HG02973 (cell line): ENCODE results near the gene SLC35A2.
A peak's percentile ranks its signal among the peaks of the same experiment; 100 is the strongest.

ENCODE experiments used
- ATAC-seq: cut with Tn5 transposase; IDR thresholded peaks from one replicate; pipeline ENCODE4 v1.9.1; 2021; ENCODE audit warnings: moderate library complexity; ENCODE audit not compliant: unreplicated experiment

SLC35A2 gene

DNA sequence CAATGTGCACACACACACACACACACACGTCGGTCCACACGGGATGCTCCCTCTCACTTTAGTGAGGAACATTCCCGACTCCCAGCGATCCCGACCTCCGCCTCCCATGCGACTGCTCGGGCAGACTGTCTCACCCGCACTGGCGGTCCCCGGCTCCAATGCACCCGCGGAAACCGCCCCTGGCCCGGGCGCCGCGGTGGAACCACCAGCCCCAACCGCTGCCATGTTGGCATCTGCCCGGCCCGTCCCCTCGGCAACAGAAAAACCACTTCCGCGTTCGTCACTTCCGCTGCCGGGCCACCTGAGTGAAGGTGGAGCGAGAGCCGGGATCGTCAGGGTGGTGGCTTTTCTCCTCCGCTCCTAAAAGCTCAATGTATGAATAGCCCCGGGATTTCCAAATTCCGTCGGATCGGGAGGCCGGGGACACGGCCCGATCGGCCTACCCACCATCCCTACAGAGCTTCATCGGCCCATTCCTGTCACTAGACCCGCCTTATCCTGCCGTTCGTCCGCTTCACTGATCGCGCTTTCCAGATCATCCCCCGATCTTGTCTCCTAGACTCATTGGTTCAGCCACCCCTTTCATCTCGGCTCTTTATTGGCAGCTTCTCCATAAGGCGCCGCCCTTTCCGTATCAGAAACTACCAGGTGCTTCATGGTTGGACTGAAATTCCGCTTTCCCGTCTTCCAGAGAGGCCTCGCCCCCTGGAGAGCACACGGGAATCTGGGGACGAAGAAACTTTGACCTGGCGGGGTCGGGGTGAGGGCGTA is at the start of gene SLC35A2:
SLC35A2 (minus strand) TSS at position 235 of the 771 bp plus-strand sequence; CDS start at position 225, 10 bp downstream.
- peak; percentile 61 for ATAC-seq

DNA sequence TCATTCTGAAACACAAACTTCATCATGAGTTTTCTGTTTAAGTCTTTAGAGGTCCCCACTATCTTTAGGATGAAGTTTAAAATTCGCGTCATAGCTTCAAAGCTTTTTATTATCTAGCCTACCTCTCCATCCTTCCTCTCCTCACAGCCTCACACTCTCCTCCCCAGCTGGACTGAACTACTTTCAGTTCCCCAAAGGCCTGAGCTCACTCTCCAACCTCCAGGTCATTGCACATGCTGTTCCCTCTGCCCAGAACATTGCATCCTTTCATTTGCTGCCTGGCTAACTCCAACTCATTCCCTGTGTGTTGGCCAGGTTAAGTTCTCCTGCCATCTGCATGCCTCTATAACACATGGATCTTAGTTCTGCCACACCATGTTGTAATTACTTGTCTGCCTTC is 48.8 kb upstream of the SLC35A2 start:
- ATAC-seq, result no peak

DNA sequence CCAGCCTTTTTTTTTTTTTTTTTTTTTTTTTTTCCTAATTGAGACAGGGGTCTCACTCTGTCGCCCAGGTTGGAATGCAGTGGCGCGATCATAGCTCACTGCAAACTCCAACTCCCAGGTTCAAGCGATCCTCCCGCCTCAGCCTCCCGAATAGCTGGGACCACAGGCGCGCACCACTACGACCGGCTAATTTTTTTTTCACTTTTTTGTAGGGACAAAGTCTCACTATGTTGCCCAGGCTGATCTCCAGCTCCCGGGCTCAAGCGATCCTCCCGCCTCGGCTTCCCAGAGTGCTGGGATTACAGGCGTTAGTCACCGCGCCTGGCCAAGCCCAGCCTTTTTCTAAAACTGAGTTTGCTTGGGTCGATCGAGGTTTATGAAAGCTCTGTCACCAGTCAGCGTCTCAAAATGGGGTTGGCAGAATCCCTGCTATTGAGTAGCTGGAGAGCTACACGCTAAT is 47.2 kb upstream of the SLC35A2 start:
- no peak for ATAC-seq

DNA sequence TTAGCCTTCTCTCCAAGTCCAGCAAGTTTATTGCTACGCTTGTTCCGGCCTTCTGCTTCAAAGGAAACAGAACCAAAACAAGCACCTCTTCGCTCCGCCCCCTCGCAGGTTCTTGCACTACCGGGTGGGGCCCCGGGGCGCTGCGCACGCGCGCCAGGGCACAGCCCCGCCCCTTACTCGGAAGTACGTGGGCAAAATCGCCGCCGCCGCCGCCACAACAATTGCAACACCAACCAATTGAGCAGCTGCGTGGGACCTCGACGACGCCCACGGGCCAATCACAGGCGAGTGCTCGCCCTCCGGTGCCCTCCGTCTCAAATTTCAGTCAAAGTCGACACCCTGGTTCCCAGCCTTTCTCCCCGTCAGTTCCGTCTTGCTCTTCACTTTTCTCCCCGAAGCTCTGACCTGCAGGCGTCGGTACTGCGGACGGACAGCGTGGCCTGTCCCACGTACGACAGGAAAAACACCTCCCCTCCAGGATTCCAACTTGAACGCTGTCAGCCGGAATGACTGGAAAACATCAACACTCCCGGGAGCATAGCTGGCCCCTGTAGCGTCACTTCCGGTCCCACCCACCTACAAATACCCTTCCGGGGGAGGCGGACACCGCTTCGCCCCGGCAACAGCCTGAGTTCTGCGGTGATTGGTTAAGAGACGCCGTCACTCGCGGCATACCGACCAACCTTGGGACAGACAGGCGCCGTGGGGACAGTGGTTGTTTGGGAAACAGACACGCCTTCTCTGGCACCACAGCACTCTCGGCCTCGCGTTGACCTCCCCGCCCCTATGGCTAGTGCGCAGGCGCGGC is 46.6 kb upstream of the SLC35A2 start:
- ATAC-seq, result peak; percentile 87

DNA sequence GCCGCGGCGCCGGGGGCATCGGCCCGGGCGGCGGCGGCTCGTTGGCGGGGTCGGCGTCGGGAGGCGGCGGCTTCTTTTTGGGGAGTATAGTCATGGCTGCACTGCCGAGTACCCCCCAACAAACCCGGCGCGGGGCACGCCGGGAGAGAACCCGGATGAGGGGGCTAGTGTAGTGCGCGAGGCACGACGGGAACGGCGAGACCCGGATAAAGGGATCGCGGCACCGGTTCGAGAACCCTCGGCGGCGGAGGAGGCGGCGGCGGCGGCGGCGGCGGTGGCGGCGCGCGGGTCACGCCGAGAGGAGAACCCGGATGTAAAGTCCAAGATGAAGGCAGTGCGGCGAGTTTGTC is 46.0 kb upstream of the SLC35A2 start, which contains the start of gene OTUD5:
OTUD5 (minus strand) TSS at position 131 of the 350 bp plus-strand sequence; CDS start at position 94, 37 bp downstream.
- ATAC-seq, result peak; percentile 28

DNA sequence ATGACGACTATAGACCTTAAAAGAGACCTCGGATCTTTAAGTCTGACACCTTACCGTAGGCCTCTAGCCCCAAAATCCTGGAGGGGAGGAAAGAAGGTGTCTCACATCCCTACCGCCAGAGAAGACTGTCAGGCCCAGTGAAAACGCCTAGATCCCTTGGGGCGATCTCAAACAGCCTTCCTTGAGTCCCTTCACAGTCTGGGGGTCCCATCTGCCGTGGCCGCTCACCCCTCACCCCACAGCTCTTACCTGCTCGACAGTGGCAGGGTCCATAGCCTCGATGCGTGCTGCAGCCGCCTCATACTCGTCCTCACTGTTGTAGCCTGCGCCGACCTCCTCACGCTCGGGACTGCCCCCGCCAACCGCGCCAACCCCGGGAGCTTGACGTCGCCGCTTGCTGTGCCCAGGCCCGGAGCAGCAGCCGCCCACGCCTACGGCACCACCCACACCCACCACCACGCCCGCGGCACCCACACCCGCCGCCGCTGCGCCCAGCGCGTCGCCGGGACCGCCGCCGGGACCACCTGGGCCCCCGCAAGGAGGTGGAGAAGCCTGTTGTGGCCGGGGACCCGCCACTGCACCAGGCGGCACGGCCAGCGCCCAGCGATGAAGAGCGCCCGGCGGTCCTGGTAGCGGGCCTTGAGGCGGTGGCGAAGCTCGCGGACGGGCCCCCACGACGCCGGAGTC is 45.4 kb upstream of the SLC35A2 start:
- ATAC-seq, result peak; percentile 7

DNA sequence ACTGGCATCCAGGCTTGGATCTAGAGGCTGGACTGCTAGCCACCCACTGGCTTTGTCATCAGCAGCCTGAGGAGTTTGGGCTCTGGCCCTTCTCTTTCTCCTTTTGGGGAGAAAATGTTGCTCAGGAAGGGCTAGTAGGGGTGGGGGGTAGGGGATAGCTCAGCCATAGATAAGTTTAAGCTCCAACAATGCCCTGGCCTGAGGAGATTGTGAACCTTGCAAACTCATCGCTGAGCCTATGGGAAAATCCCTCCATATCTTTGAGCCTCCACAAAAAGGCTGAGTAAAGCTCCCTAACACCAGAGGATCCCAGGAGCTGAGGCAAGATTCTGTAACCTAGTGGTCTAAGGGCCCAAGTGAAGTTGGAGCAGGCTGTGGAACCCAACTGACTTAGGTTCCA is 37.1 kb upstream of the SLC35A2 start:
- ATAC-seq, result no peak

DNA sequence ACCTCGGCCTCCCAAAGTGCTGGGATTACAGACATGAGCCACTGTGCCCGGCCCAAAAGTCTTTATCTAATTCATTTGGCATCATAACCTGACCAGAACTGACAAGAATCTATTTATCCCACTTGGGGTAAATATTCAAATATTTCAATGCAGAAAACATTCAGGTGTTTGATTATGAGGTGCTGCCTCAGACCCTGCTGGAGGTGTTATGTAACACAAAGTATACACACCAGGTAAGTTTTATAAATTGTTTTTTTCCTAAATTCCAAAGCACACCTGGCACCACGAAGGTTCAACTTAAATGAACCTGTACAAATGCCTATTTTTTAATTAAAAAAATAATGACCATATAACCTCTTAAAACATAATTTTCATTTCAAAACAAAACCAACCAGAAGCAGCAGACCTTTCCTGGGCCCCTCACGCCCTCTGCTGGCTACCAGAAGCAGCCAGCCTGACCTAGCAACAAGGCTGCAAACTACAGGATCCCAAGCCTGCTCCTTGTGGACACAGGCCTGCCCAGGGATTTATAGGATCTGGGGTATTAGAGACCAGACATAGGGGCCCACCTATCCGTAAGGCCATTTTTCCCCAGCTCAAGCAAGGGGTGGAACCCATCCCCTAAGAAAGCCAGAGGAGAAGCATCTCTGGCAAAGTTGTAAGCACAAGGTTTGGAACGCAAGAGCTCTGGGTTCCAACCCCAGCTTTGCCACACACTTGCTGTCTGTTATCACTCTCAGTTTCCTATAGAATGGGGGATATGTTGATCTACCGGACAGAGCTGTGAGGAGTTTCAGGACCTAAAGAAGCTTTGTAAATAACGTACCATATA is 34.3 kb upstream of the SLC35A2 start:
- ATAC-seq, result no peak

DNA sequence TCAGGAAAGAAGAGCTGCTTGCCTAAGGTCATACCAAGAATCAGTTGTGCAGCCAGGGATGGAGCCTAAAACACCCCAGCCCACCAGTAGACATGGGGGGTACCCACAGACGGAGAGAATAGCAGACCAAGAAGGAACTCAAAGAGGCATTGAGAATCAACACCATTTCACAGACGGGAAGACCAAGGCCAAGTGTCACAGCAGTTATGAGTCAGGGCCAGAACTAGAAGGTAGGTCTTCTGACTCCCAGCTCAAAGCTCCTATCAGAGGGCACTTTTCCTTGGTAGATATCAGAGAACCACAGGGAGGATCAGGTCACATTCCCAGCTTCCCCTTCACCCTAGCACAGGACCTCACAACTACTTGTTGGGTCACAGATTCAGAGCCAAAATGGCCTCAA is 31.4 kb upstream of the SLC35A2 start:
- ATAC-seq, result no peak

DNA sequence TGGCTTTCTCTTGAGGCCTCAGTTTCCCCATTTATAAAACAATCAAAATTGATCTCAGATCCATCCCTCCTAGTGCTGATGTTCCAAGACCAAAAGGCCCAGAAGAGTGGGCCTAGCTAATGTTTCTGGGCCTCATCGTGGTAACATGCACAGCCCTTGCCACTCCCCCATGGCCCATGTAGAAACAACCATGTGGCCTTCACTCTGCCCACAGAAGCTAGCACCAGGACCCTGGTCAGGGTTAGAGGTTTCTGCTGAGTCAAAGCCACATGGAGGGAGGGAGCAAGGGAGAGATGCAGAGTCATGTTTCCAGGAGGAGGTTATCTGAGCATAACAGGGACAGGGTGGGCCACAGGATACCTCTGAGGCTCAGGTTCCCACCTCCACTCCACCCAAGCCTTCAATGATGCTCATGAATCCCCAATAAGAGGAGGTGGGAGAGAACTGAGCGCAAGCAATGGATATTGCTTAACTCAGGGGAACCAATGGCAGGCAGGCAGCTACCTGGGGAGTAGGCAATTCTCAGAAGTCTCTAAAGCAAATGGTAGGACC is 29.0 kb upstream of the SLC35A2 start:
- ATAC-seq, result no peak

DNA sequence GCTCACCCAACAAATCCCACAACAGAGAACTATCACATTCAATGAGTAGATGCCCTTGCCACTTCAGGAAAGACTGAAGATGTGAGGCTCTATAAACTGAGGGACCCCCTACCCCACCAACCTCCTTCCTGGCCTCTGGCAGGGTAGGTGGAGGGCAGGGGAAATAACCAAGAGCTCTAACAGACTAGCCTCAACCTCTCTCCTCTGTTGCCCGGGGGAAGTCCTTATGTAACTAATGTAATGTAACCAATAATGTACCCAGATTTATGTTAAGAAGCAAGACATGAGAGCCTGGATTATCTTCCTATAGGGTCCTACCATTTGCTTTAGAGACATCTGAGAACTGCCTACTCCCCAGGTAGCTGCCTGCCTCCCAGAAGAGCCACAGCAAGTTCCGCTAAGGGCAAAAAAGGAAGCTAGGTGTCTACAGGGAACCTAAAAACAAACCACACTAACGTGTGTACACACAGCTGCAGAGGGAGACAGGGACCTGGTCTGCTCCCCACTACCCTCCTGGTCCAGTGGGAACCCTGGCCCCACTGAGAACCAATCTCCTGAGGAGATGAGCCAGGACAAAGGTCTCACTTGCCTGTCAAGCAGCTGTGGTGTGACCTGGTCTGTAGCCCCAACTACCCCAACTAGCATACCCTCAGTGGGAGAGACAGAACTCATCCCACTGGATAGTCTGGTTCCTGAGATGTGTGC is 28.2 kb upstream of the SLC35A2 start:
- ATAC-seq, result no peak

DNA sequence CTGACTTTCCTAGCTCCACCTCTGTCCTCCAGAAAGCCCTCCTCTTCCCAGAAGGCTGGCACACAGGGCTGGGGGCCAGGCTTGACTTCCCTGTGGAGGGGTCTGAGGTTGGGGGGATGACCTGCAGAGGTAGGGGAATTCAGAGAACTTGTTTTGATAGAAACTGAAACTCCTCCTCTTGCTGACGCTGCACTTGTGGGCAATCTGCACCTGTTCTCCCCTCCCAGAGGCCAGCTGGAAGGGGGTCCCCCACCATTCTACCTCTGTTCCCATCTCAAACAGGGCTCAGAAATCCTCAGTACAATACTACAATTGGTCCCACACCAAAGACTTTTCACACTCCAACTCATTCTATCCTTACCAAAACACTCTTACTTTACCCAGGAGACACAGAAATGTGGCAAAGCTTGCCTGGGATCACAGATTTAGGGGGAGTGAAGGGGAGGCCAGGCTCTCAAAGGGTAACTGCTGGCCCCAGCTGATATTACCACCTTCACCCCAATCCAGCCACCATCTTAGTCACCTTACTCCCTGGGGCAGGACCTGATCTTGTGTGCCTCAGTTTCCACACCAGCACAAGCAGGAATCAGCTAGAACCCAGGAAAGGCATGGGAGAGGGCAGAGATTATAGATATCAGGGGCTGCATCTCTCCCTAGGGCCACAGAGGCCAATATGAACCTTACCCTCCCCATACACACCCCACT is 27.4 kb upstream of the SLC35A2 start:
- ATAC-seq, result peak; percentile 36

DNA sequence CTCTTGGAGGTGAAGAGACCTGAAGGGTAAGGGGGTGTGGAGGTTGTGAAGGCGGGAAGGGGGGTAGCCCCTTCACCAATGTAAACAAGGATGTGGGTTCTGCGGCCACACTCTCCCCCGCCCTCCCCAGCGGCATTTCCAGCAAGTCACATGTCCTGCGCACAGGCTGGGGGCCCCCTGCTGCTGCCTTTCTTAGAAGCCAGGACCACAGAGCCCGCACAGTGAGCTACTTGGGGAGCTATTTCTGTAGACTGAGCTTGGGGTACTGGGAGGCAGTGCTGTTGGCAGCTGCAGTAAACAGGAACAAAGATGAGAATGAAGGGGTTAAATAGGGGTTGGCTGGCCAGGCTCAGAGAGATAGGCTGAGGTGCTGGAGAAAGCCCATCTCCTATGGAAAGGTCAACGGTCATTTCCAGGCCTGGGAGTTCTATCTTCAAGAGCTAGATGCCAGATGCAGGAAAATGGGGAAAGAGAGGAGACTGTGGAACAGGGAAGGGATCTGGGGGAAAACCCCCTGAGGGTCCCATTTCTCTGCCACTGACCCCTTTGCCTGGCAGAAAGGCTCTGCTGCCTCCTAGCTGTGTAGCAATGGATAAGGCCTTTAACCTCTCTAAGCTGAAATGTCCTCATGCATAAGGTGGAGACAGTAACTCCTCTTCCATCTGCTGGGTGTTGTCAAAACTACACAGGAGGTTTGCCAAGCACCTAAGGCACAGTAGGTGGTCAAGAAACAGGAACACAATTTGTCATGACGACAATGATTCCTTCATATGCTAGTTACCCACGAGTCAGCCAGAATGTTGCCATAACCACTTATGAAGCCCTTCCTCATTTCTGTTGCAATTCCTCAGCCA is 25.8 kb upstream of the SLC35A2 start:
- peak; percentile 41 for ATAC-seq

DNA sequence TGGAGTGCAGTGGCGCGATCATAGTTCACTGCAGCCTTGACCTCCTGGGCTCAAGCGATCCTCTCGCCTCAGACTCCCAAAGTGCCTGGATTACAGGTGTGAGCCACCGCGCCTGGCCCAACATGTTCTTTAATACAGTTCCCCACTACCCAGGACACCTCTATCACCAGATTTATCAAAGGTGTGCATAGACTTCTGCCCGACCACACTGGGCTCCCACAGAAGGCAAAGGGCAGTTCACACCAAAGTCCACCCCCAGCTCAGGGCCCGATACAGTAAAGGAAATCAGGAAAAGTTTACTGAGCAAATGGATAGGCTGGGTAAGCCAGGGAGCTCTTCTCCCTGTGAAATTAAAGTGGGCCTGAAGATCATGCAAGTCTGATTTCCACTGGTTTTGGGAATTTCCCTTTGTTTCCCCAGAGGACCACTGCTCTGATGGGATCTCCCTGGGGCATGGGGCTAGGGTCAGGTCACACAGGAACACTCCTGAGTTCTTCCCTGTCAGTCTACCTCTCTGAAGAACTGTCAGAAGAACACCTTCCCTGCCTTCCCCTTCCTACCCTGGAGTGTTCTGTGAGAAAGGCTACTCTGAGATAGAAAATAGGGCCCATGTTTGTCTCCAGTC is 25.1 kb upstream of the SLC35A2 start:
- ATAC-seq, result peak; percentile 3

DNA sequence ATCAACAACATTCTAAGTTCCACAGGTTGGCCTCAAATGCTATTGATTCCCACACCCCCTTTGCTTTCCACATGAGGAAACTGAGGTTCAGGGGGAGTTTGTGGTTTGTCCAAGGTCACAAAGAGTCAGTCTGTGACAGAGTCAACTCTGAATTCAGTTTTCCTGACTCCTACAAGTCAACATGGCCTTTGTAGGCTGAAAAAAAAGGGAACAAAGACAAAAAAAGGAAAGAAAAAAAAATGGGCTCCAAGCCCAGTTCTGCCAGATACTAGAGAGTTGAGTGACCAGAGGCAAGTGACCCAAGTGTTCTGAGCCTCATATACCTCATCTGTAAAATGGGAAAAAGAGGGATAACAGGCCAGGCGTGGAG is 23.8 kb upstream of the SLC35A2 start:
- ATAC-seq, result no peak

DNA sequence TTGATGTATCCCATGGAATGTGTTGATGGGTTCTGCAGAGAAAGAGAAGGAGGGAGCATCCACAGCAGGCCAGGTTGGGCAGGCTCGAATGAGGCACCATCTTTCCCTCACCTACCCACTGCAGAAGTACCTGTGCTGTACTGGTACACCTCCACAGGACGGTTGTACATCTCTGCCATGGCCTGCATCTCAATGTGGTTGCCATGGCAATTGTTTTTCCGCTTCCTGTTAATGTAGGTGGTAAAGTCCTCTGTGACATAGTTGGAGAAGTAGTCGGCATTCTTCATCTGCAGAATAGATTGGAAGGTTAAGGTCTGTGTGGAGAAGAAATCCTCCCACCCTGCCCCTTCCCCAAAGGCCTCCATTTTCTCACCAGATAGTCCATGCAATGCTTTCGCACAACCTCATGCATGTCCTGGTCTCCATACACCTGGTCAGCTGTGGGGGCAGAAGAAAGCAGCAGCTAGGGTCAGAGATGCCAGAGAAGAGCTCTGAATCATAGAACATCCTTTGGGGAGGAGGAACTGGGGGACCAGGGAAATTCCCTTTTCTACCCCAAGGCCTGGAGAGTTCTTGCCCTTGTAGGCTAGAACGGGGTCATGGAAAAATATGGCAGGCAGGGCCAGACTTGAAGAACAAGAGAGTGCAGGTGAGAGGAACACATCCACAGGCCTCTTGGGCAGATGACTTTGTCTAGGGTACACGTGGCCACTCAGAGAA is 23.3 kb upstream of the SLC35A2 start:
- ATAC-seq, result no peak

DNA sequence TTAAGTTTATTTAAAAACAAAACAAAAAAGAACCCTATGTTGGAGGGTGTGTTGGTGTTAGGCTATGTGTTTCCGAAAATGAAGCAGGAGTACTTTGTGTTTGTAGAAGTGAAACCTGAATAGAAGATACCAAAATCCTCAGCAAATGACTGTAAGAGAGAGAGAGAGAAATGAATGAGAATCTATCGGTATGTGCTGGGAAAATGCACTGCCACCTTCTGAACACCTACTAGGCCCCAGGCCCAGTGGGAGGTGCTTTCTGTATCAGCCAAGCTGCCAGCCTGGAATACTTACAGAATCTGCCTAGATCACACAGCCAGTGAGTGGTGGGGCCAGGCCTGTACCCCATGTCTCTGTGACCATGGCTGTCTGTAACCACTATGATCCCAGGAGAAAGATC is 22.3 kb upstream of the SLC35A2 start:
- ATAC-seq, result no peak
